ENCODE measurements around the gene FAR2.
"Not testable (repeated sequence)": the region's sequence is repeated elsewhere in the genome, so short reads cannot be mapped to it uniquely, and the experiment has no call there.

Gene FAR2

DNA sequence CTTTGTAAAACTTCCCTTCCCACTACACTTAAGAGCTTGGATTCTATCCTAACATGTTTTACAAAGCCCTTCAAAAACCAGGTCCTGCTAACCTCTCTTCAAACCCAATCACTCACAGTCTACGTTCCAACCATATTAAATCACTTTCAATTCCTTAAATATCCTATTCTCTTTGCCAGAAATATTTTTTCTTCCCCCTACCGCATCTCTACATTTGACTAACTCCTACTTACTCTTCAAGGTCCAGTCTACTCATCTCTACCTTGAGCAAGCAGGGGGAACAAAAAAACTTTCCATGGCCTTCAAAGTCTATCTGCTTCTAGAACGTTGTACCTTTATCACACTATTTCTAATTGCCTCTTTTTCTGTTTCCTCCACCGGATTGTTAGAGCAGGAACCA, 225.8 kb downstream of the FAR2 start:
- TF ChIP-seq, protein P1, sequence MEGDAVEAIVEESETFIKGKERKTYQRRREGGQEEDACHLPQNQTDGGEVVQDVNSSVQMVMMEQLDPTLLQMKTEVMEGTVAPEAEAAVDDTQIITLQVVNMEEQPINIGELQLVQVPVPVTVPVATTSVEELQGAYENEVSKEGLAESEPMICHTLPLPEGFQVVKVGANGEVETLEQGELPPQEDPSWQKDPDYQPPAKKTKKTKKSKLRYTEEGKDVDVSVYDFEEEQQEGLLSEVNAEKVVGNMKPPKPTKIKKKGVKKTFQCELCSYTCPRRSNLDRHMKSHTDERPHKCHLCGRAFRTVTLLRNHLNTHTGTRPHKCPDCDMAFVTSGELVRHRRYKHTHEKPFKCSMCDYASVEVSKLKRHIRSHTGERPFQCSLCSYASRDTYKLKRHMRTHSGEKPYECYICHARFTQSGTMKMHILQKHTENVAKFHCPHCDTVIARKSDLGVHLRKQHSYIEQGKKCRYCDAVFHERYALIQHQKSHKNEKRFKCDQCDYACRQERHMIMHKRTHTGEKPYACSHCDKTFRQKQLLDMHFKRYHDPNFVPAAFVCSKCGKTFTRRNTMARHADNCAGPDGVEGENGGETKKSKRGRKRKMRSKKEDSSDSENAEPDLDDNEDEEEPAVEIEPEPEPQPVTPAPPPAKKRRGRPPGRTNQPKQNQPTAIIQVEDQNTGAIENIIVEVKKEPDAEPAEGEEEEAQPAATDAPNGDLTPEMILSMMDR (conservative IDR thresholded peaks at IDR 0.05) = no peak
- H3K27ac ChIP-seq = no peak overlapping the region

DNA sequence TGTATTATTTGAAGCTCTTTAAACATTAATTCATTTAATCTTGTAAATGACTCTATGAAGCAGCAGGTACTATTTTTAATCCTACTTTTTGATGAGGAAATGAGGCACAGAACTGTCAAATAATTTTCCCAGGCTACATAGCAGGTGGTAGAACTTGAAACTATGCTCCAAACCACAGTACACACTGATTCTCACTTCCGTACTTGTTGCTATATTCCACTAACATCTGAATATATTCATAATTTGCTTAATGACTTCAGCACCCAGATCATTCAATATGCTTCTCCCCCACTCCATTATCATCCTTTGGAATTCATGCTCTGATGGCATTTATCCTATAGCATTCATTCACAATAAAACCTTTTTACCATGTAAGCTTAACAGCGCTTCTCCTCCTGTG, 227.0 kb downstream of the FAR2 start:
- TF ChIP-seq ZFX (IDR thresholded peaks at IDR 0.05) = no peak
- TF ChIP-seq, protein P1 (conservative IDR thresholded peaks at IDR 0.05) = no peak

DNA sequence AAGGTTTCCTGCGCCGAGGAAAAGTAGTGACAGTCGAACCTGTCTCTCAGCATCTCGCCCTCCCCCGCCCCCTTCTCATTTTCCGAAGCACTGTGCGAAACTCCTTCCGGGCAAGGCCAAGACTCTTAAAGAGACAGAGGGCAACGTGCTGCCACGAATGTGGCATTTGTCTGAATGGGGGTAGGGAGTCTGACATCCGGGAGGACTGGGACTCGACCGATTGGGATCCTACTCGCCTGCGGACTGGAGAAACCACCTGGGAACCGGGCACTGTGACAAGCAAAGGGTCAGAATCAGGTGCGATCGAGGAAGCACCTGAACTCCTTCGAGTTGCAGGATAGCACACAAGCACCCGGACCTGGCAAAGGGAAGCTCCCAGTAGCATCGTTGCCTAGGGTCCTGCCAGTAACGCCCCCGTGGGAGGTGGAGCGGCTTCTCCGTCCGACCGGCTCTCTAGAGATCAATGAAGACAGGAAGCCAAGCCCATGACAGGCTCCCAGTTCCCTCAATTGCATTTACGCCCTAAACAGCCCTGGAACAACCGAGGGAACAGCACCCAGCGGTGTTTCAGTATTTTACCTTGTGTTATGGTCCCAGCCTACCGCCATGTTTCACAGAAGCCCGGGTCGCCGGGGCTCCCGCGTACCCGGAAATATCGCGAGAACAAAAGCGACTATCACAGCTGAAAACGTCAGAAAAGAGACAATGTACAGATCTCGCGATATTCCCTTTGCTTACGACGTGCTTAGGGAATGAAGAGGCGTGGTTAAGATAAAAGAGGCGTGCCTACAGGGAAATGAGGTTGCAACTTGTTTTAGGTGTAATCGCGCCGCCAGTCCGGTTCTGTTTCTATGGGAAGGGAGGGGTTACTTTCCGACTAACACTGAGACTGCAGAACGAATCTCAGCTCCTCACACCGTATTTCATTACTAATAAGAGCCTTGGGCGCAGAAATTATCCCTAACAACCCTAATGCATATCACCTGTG, 231.8 kb downstream of the FAR2 start, which contains the start of gene ERGIC2:
TSS of gene ERGIC2 (minus strand) at position 637 of the 988 bp plus-strand sequence. CDS start 9,539 bp downstream, outside the sequence.
- TF ChIP-seq, protein P1 (conservative IDR thresholded peaks at IDR 0.05) = no peak
- no peak for TF ChIP-seq ZFX (IDR thresholded peaks at IDR 0.05)
- H3K27ac ChIP-seq = peak within 1 kb of the TSS; percentile 97

More for the DNA sequence above, 227.0 kb downstream of the FAR2 start:
- H3K27ac ChIP-seq = no peak overlapping the region

DNA sequence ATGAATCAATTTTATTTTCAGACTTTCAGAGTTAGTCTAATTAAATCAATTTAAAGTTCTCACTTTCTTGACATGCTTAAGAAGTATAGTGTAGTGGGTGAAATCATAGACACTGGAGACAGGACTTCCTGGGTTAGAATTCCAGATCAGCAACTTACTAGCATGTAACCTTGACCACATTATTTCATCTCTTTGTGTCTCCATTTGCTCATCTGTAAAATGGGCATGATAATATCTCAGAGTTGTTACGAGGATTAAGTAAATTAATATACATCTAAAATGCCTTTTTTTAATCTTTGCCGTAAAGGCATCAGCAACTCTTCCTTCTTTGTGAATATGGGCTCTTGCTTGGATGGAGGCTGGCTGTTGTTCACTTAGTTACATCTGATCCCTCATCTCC, 233.2 kb downstream of the FAR2 start:
- H3K27ac ChIP-seq = no peak overlapping the region
- TF ChIP-seq, protein P1 (conservative IDR thresholded peaks at IDR 0.05) = no peak
- TF ChIP-seq ZFX (IDR thresholded peaks at IDR 0.05) = no peak

DNA sequence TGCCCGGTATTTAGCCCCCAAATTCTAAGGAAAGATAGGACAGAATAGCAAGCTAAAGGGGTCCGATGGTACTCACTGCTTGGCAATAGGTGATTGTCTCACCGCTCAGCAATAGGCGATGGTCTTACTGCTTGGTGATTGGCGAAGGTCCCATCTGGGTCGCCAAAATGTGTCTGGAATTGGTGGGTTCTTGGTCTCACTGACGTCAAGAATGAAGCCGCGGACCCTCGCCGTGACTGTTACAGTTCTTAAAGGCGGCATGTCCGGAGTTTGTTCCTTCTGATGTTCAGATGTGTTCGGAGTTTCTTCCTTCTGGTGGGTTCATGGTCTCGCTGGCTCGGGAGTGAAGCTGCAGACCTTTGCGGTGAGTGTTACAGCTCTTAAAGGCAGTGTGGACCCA, 236.1 kb downstream of the FAR2 start:
- H3K27ac ChIP-seq = not testable (repeated sequence)
